Fibroblast of lung (primary cell): ENCODE results near the gene ENG. TPM values are rescaled to one million over a fixed set of nuclear protein-coding genes. Genes with fewer than 3 reads are reported as not detected.

Experiments used
- DNase-seq, 2 donors: peaks; one replicate each; pipeline versions ENCODE4 v3.0.0 to v3.0.0-alpha.2; 2010; ENCODE audit warnings: low read depth in 2 of 2
- H2AFZ ChIP-seq: 2 replicates; pipeline ENCODE4 v1.5.1; 2012; ENCODE audit warnings: low read length, control low read depth, inconsistent platforms
- H3K27ac ChIP-seq: 2 replicates; pipeline ENCODE4 v1.5.1; 2011; ENCODE audit warnings: low read length, control low read depth; ENCODE audit not compliant: insufficient read depth
- H3K27me3 ChIP-seq: 2 replicates; pipeline ENCODE4 v1.5.1; 2011; ENCODE audit warnings: mild to moderate bottlenecking, low read length; ENCODE audit not compliant: control insufficient read depth, insufficient read depth
- H3K36me3 ChIP-seq: 2 replicates; pipeline ENCODE4 v1.5.1; 2011; ENCODE audit warnings: low read length; ENCODE audit not compliant: control insufficient read depth, insufficient read depth
- H3K4me1 ChIP-seq: 2 replicates; pipeline ENCODE4 v1.5.1; 2011; ENCODE audit warnings: low read length; ENCODE audit not compliant: control insufficient read depth, insufficient read depth; ENCODE audit errors: extremely low read depth
- H3K4me2 ChIP-seq: 2 replicates; pipeline ENCODE4 v1.5.1; 2011; ENCODE audit warnings: low read length, control low read depth; ENCODE audit not compliant: insufficient read depth; ENCODE audit errors: extremely low read depth
- H3K4me3 ChIP-seq, 4 experiments: fragments of 200-600 bp in 1 of 4; sonication (generic) in 1 of 4; replicated peaks in 1 of 4; 2 replicates each; pipeline ENCODE4 v1.5.1; 2011 to 2016; ENCODE audit warnings: low read length in 4 of 4, low read depth in 3 of 4, mild to moderate bottlenecking in 3 of 4, control low read depth in 2 of 4, inconsistent platforms in 1 of 4, mixed read lengths in 1 of 4; ENCODE audit not compliant: insufficient read depth in 1 of 4; ENCODE audit errors: control extremely low read depth in 1 of 4
- H3K79me2 ChIP-seq: 2 replicates; pipeline ENCODE4 v1.5.1; 2012; ENCODE audit warnings: mild to moderate bottlenecking, low read length, inconsistent platforms; ENCODE audit not compliant: control insufficient read depth, insufficient read depth
- H3K9ac ChIP-seq: 2 replicates; pipeline ENCODE4 v1.5.1; 2011; ENCODE audit warnings: mild to moderate bottlenecking, low read length, control low read depth; ENCODE audit not compliant: insufficient read depth
- H3K9me3 ChIP-seq: 2 replicates; pipeline ENCODE4 v1.5.1; 2012; ENCODE audit warnings: low read depth, low read length; ENCODE audit not compliant: control insufficient read depth, insufficient read depth
- H4K20me1 ChIP-seq: 2 replicates; pipeline ENCODE4 v1.5.1; 2011; ENCODE audit warnings: low read length; ENCODE audit not compliant: control insufficient read depth, insufficient read depth; ENCODE audit errors: extremely low read depth
- EZH2 ChIP-seq: IDR thresholded peaks from 2 replicates; pipeline ENCODE4 v1.5.1; 2012; ENCODE audit warnings: low read length, control low read depth, mild to moderate bottlenecking; ENCODE audit errors: missing control alignments
- polyA plus RNA-seq, 2 donors: library from polyadenylated mRNA; depleted of rRNA in 1 of 2; stranded (reverse) in 1 of 2; unstranded in 1 of 2; fragments of >200 nt; gene quantifications; 2 replicates each; pipeline ENCODE4 v1.2.1, GENCODE V29; 2011 to 2012; ENCODE audit warnings: missing spikeins in 1 of 2
- total RNA-seq: library from RNA; depleted of rRNA; stranded (reverse); fragments of >200 nt; gene quantifications from 2 replicates; pipeline ENCODE4 v1.2.1, GENCODE V29; 2014
- TF ChIP-seq, protein P1 (sequence below), 2 donors: IDR thresholded peaks in 1 of 2; conservative IDR thresholded peaks in 1 of 2; 1 replicate in 1 of 2; 2 replicates in 1 of 2; pipeline ENCODE4 v1.5.1; 2011 to 2012; ENCODE audit warnings: low read length in 2 of 2, control low read depth in 1 of 2, inconsistent platforms in 1 of 2, low read depth in 1 of 2, mild to moderate bottlenecking in 1 of 2

Gene ENG
- total and polyA plus RNA-seq, 2 donors (not counting 1 experiment from before 2014, with no cell fraction given), result 30.4 to 59.0 TPM

DNA sequence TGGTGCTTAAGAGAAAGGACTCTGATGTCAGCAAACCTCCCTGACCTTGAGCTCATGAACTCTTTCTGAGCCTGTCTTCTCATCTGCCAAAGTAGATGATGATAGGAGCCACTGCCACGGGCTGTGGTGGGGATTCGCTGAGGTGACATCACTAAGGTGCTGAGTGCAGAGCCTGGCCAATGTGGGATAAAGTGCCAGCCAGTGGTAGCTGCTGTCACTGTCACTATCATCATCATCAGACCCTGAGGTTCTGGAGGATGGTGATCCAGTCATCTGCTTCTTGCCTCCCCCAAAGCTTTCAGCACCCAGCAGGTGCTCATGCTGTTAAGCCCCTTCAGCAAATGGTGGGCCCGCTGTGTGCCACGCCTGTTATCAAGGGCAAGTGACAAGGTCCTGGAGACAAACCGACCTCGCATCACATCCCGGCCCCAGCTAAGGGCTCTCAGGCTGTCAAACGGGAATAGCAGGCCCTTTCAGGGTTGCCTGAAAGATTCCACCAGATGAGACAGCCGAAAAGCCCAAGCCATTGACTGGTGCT, 45.4 kb downstream of the ENG start:
- Histone ChIP-seq H3K4me3 (no peak overlapping the region), H3K4me1 (peaks cover 5% of the 10 kb centered on the region), H3K9ac (no peak overlapping the region), H3K9me3 (no peaks in the 10 kb centered on the region), H3K27me3 (no peaks in the 10 kb centered on the region), H2AFZ (no peak overlapping the region), H3K4me2 (no peak overlapping the region), H3K27ac (no peak overlapping the region), H3K36me3 (peaks cover 30% of the 10 kb centered on the region), H4K20me1 (no peaks in the 10 kb centered on the region), H3K79me2 (peaks cover 14% of the 10 kb centered on the region)
- TF ChIP-seq, protein P1, sequence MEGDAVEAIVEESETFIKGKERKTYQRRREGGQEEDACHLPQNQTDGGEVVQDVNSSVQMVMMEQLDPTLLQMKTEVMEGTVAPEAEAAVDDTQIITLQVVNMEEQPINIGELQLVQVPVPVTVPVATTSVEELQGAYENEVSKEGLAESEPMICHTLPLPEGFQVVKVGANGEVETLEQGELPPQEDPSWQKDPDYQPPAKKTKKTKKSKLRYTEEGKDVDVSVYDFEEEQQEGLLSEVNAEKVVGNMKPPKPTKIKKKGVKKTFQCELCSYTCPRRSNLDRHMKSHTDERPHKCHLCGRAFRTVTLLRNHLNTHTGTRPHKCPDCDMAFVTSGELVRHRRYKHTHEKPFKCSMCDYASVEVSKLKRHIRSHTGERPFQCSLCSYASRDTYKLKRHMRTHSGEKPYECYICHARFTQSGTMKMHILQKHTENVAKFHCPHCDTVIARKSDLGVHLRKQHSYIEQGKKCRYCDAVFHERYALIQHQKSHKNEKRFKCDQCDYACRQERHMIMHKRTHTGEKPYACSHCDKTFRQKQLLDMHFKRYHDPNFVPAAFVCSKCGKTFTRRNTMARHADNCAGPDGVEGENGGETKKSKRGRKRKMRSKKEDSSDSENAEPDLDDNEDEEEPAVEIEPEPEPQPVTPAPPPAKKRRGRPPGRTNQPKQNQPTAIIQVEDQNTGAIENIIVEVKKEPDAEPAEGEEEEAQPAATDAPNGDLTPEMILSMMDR (conservative IDR thresholded peaks at IDR 0.05 in 1 of 2, IDR thresholded peaks at IDR 0.05 in 1 of 2; ENCODE audit: low read depth in 1 of 2, low read length in 2 of 2), result no peak
- TF ChIP-seq EZH2, result no peak
- no peak for DNase-seq

DNA sequence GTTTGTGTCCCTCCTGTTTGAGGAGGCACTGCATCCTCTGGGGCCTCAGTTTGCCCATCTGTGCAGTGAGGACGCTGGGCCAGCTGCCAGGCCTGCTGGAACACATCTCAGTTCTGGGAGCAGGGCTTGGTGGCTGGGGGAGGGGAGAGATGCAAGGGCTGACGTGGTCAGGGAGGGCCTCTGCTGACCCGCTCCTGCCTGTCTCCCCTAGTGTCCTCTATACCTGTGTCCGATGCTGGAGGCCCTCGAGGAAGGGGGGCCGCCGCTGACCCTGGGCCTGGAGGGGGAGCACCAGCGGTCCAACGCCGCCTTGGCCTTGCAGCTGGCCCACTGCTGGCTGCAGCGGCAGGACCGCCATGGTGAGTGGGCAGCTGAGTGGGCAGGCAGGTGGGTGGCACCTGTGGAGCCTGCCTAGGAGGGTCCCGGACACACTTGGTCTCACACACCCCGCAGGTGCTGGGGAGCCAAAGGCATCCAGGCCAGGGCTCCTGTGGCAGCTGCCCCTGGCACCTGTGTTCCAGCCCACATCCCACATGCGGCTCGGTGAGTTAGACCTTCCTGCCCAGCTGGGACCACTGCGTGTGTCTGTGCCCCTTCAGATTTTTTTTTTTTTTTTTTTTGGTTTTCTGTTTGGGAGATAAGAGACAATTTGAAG, 46.0 kb downstream of the ENG start:
- peaks cover 9% of the 10 kb centered on the region for H3K4me1 ChIP-seq
- H3K9me3 ChIP-seq, result no peaks in the 10 kb centered on the region
- H4K20me1 ChIP-seq, result no peaks in the 10 kb centered on the region
- TF ChIP-seq, protein P1 (conservative IDR thresholded peaks at IDR 0.05 in 1 of 2, IDR thresholded peaks at IDR 0.05 in 1 of 2; ENCODE audit: low read depth in 1 of 2, low read length in 2 of 2), result no peak
- TF ChIP-seq EZH2, result no peak
- no peak overlapping the region for H3K4me2 ChIP-seq
- DNase-seq, result no peak
- peaks cover 28% of the 10 kb centered on the region for H3K36me3 ChIP-seq
- no peak overlapping the region for H3K27ac ChIP-seq
- H3K27me3 ChIP-seq, result no peaks in the 10 kb centered on the region
- no peak overlapping the region for H3K9ac ChIP-seq
- peaks cover 20% of the 10 kb centered on the region for H3K79me2 ChIP-seq
- H2AFZ ChIP-seq, result no peak overlapping the region
- no peak overlapping the region for H3K4me3 ChIP-seq

DNA sequence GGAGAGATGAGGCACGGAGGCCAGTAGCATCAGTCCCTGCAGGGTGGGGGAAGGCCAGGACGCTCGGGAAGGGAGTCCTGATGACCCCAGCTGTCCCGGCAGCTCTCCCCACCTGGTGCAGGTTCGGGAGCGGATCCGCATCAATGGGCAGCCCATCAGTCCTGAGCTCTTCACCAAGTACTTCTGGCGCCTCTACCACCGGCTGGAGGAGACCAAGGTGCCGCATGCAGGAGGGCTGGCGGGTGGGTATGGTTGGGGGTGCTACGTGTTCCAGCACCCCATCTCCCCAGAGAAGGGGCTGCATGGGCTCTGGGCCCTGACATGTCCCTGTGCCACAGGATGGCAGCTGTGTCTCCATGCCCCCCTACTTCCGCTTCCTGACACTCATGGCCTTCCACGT, 47.6 kb downstream of the ENG start:
- H4K20me1 ChIP-seq, result no peaks in the 10 kb centered on the region
- no peak overlapping the region for H3K4me2 ChIP-seq
- H3K79me2 ChIP-seq, result peaks cover 23% of the 10 kb centered on the region
- H3K9me3 ChIP-seq, result no peaks in the 10 kb centered on the region
- H3K36me3 ChIP-seq, result peaks cover 21% of the 10 kb centered on the region
- H3K4me3 ChIP-seq, result no peak overlapping the region
- DNase-seq, result no peak
- peaks cover 13% of the 10 kb centered on the region for H3K4me1 ChIP-seq
- H2AFZ ChIP-seq, result no peak overlapping the region
- TF ChIP-seq, protein P1 (conservative IDR thresholded peaks at IDR 0.05 in 1 of 2, IDR thresholded peaks at IDR 0.05 in 1 of 2; ENCODE audit: low read depth in 1 of 2, low read length in 2 of 2), result no peak
- no peak for TF ChIP-seq EZH2
- no peak overlapping the region for H3K27ac ChIP-seq
- H3K27me3 ChIP-seq, result no peaks in the 10 kb centered on the region
- no peak overlapping the region for H3K9ac ChIP-seq
